ENCODE results near the gene SMPD4. TPM values are rescaled to one million over a fixed set of nuclear protein-coding genes. Genes with fewer than 3 reads are reported as not detected.
"Not testable (repeated sequence)": the region's sequence is repeated elsewhere in the genome, so short reads cannot be mapped to it uniquely, and the experiment has no call there.

SMPD4 gene, protein sequence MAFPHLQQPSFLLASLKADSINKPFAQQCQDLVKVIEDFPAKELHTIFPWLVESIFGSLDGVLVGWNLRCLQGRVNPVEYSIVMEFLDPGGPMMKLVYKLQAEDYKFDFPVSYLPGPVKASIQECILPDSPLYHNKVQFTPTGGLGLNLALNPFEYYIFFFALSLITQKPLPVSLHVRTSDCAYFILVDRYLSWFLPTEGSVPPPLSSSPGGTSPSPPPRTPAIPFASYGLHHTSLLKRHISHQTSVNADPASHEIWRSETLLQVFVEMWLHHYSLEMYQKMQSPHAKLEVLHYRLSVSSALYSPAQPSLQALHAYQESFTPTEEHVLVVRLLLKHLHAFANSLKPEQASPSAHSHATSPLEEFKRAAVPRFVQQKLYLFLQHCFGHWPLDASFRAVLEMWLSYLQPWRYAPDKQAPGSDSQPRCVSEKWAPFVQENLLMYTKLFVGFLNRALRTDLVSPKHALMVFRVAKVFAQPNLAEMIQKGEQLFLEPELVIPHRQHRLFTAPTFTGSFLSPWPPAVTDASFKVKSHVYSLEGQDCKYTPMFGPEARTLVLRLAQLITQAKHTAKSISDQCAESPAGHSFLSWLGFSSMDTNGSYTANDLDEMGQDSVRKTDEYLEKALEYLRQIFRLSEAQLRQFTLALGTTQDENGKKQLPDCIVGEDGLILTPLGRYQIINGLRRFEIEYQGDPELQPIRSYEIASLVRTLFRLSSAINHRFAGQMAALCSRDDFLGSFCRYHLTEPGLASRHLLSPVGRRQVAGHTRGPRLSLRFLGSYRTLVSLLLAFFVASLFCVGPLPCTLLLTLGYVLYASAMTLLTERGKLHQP
- 39.8 TPM for polyA plus RNA-seq (2012; ENCODE audit: low read depth, missing spikeins)

DNA sequence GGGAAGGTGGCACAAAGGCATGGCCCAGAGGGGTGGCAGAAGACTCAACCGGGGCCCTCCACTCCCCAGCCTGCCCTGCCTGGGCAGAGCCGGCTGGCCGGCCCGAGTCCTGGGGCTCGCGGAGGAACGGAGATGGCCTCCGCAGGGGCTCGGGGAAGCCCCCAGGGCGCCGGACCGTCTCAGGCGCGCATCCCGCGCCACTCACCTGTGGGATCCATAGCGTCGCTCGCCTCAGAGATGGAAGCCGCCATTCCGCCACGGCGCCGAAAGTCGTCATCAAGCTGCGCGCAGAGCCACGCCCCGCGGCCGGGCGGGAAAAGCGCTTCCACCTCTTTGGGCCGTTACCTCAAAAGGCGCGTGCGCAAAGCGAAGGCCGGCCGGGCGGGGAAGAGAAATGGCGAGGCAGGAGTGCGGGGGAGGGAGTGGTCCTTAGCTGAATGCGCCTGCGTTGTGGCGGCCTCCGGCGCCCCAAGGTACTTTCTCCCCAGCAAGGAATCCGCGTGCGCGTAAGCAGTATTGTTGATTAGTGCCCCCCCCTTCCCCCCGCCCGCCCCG lies at the start of gene SMPD4:
Gene SMPD4, minus strand, starts transcription at position 278 of the 555 bp plus-strand sequence. CDS start 5,010 bp downstream, outside the sequence.
- FAIRE-seq (peak; percentile 99), DNase-seq (ENCODE audit: insufficient read length, low spot score) (peak; percentile 83)
- no peak for TF ChIP-seq SPI1 (IDR thresholded peaks at IDR 0.05; ENCODE audit: low read depth, low read length)
- TF ChIP-seq POLR2A (IDR thresholded peaks at IDR 0.05; ENCODE audit: low read depth, low read length), result no peak; the same call in 1 of the 2 replicates
- TF ChIP-seq TAF1 (IDR thresholded peaks at IDR 0.05; ENCODE audit: low read depth, low read length), result peak; percentile 77
- no peak for TF ChIP-seq POLR2AphosphoS5 (IDR thresholded peaks at IDR 0.05; ENCODE audit: low read depth, low read length)
- TF ChIP-seq PAX5 (IDR thresholded peaks at IDR 0.05; ENCODE audit: insufficient read depth, low read length, severe bottlenecking), result peak; percentile 15
- TF ChIP-seq POU2F2 (IDR thresholded peaks at IDR 0.05; ENCODE audit: low read depth, low read length), result no peak

DNA sequence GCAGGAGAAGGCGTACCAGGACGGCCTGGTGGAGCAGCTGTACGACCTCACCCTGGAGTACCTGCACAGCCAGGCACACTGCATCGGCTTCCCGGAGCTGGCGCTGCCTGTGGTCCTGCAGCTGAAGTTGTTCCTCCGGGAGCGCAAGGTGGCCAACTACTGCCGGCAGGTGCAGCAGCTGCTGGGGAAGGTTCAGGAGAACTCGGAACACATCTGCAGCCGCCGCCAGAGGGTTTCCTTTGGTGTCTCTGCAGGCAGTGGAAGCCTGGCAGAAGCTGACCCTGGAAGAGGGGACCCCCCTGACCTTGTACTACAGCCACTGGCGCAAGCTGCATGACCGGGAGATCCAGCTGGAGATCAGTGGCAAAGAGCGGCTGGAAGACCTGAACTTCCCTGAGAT lies 49.5 kb upstream of the SMPD4 start:
- not testable (repeated sequence) for FAIRE-seq; DNase-seq (ENCODE audit: insufficient read length, low spot score)

DNA sequence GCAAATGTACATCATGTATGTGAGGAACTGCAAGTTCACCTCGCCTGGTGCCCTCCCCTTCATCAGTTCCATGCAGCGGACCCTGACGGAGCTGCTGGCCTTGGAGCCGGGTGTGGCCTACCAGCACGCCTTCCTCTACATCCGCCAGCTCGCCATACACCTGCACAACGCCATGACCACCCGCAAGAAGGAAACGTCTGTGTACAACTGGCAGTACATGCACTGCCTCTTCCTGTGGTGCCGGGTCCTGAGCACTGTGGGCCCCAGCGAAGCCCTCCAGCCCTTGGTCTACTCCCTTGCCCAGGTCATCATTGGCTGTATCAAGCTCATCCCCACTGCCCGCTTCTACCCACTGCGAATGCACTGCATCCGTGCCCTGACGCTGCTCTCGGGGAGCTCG lies 49.0 kb upstream of the SMPD4 start:
- not testable (repeated sequence) for FAIRE-seq

DNA sequence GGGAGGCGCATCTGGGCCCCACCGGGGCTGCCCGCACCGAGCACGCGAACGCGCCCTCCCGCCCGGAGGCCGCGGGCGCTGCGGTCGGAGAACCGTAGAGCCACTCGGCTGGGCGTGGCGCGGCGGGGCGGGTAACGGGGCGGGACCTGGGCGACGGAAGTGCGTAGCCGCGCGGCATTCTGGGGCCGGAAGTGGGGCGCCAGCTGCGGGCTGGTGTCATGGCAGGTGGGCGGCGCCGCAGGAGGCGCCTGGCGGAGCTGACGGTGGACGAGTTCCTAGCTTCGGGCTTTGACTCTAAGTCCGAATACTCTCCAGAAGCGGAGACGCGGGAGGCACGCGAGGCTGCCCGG lies 47.7 kb upstream of the SMPD4 start:
- FAIRE-seq; DNase-seq (ENCODE audit: insufficient read length, low spot score): not testable (repeated sequence)

More for the DNA sequence above, 49.0 kb upstream of the SMPD4 start:
- not testable (repeated sequence) for DNase-seq (ENCODE audit: insufficient read length, low spot score)

DNA sequence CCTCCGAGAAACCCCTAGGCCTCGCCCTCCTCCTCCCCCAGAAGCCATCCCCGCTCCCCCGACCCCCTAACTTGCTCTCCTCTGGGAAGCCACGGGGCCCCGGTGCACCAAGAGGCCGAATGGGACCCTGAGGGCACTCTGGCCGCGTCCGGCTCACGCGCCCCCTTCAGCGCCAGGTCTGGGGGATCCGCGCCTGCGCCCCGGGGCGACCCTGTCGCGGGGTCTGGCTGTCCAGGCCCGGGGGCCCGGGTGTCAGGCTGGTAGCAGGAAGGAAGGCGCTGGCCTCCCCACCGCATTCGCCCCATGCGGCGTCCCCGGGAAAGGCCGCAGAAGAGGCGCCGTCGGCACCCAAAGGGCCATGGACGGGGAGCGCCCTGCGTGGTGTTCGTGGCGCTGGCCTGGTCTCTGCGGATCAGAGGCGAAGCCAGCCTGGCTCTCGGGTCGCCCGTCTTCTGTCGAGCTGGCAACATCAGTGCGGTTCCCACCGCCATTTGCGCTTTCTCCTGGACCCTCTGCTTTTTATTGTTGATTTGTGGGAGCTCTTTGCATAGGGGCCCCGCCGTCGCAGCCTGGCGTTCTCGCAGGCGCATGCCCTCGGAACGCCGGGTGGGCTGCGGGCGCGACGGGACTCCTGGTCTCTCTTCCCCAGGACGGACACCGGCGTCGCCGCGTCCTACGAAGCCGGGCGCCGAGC lies 47.2 kb upstream of the SMPD4 start:
- FAIRE-seq; DNase-seq (ENCODE audit: insufficient read length, low spot score): not testable (repeated sequence)

DNA sequence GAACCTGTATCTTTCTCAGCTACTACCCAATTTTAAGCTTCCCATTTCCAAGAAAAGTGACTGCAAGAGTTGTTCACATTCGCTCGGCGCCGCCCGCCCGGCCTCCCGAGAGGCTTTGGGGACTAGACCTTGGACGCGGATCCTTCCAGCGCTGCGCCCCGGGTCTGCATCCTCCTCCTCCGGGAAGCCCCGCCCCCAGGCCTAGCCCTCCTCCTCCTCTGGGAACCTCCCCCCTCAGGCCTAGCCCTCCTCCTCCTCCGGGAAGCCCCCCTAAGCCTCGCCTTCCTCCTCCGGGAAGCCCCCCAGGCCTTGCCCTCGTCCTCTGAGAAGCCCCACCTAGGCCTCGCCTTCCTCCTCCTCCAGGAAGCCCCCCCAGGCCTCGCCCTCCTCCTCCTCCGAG lies 46.6 kb upstream of the SMPD4 start:
- not testable (repeated sequence) for FAIRE-seq; DNase-seq (ENCODE audit: insufficient read length, low spot score)

DNA sequence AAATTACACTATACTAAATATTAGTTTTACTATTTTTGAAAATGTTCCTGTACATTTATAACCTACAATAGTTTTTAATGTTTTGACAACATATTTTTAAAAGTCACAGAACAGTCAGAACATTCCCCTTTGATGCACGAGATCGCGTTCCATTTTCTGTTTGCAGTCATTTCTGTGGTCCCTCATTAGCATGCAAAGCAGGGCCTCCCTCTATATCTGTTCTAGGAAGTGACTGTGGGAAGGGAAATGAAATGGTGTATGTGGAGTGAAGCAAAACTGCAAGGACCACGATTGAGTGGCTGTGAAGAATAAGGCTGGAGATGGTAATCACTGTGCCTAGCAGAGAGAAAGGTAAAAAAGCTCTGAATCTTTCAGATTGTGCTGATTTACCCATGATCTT lies 41.1 kb upstream of the SMPD4 start:
- FAIRE-seq; DNase-seq (ENCODE audit: insufficient read length, low spot score): not testable (repeated sequence)

DNA sequence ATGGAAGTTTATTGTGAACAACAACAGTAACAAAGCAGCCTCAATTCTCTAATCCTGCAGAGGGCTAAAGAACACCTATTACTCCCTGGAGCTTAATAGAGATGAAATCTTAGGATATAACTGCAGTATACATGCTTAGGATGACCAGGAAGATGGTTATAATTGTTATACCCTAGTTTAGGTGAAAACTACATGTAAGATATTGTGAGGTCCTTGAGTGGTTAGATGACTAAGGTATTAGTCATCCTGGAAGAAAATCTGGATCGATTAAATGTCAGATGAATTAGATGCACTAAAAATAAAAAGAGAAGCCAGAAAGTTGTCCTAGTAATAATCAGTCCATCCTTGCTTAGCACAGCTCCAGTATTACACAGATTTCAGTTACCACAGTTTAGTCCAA lies 39.1 kb upstream of the SMPD4 start:
- DNase-seq (ENCODE audit: insufficient read length, low spot score), result not testable (repeated sequence)

DNA sequence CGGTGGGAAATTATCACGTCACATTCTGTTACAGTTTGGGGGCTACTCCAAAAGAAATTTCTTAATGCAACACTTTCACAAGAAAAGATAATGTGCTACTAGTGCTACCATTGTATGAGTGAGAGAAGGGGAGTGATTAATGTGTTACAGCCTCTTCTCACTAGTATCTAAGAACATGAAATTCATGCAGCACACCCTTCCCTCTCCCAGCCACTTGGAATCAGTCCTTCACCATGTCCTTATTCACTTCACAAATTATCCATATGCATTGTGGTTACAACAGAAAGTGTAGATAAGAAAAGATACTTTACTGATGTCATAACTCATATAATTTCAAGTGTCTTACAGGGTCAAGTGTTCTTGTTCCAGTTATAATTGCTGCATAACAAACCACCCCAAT lies 37.7 kb upstream of the SMPD4 start:
- DNase-seq (ENCODE audit: insufficient read length, low spot score); FAIRE-seq: not testable (repeated sequence)

More for the DNA sequence above, 39.1 kb upstream of the SMPD4 start:
- not testable (repeated sequence) for FAIRE-seq

DNA sequence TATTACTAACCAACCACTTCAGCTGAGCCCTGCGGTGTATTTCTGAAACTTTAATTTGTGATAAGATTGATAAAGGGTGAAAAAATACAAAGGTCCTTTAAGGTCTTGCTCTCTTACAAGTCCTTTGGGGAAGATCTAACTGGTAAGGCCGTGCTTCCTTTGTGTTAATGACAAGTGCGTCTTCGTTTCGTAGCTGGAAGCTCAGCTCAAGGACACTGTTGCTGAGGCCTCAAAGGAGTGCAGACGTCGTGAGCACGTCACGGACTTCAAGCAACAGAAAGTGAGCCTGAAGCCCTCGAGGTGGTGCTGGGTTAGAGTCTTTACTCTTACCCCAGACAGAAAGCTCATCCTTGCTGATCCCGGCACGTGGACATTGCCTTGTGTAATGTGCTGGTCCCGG lies 25.6 kb upstream of the SMPD4 start:
- DNase-seq (ENCODE audit: insufficient read length, low spot score); FAIRE-seq: not testable (repeated sequence)

DNA sequence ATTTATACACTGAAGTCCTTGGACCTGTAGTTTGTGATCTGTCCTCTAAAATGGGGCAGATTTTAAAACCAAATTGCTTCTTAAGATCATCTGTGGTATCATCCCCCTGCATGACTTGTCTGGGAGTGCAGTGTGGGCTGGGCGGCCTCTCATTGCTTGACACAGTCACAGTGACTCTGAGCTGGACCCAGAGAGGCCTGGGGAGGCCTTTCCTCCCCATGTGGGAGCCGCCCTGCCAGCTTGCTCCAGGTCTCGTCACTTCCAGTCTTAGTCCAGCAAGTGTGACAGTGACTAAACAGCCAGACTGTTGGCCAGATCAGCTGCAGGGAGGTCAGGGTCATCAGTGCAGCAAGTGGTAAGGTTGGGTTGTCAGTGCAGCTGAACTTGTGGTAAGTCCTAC lies 21.7 kb upstream of the SMPD4 start:
- DNase-seq (ENCODE audit: insufficient read length, low spot score); FAIRE-seq: not testable (repeated sequence)

DNA sequence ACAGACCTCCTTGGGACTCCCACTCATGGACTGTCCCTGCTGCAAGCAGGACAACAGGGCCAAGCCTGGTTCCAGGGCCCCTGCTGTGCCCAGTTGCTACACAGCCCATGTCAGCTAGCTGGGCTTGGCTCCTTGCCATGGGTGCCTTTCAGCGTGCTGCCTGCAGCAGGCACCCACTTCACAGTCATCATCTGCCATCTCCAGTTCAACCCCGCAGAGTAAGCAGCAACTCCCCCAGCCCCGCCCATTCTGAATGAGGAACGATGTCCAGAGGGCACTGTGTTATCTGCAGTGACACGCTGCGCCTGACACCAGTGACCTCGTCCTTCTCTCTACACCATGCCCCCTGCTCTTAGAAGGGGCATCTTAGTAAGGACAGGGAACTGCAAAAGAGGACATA lies 21.1 kb upstream of the SMPD4 start:
- DNase-seq (ENCODE audit: insufficient read length, low spot score), result not testable (repeated sequence)
- FAIRE-seq, result peak; percentile 28

DNA sequence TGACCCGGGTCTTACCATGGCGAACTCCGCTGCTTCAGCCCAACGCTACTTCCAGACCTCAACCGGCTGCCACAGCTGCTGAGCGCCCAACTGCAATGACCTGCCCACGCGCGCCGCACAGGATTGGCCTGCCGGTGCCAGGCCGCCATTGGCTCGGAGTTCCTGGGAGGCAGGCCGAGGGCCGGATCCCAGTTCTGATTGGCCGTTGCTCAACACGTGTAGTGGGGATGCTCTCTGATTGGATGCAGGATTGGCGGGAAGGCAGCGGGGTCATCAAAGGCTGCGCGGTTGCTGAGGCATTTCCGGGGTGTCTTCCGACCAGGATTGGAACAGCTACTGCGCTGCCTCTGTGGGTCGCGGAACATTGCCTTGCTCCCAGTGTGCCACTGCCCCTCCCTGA lies 16.9 kb upstream of the SMPD4 start, which contains the start of gene TUBA3E:
Gene TUBA3E, minus strand, starts transcription at position 97 of the 400 bp plus-strand sequence. Its CDS starts 79 bp downstream, at position 18.
- TF ChIP-seq SPI1 (IDR thresholded peaks at IDR 0.05; ENCODE audit: low read depth, low read length) (no peak), POLR2A (IDR thresholded peaks at IDR 0.05; ENCODE audit: low read depth, low read length) (no peak), TAF1 (IDR thresholded peaks at IDR 0.05; ENCODE audit: low read depth, low read length) (no peak), PAX5 (IDR thresholded peaks at IDR 0.05; ENCODE audit: insufficient read depth, low read length, severe bottlenecking) (no peak), POLR2AphosphoS5 (IDR thresholded peaks at IDR 0.05; ENCODE audit: low read depth, low read length) (no peak), POU2F2 (IDR thresholded peaks at IDR 0.05; ENCODE audit: low read depth, low read length) (no peak)
- no peak for DNase-seq (ENCODE audit: insufficient read length, low spot score)
- no peak for FAIRE-seq

DNA sequence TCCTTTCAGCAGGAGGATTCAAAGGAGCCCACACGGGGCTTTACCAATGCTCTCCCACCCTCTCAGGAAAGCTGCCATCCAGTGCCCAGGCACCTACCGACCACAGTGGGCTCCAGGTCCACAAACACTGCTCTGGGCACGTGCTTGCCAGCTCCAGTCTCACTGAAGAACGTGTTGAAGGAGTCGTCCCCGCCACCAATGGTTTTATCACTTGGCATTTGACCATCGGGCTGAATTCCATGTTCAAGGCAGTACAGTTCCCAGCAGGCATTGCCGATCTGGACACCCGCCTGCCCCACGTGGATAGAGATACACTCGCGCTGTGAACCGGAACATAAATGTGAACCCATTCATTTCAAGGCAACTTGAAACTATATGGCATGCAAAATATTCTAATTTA lies 14.7 kb upstream of the SMPD4 start:
- DNase-seq (ENCODE audit: insufficient read length, low spot score); FAIRE-seq: not testable (repeated sequence)

DNA sequence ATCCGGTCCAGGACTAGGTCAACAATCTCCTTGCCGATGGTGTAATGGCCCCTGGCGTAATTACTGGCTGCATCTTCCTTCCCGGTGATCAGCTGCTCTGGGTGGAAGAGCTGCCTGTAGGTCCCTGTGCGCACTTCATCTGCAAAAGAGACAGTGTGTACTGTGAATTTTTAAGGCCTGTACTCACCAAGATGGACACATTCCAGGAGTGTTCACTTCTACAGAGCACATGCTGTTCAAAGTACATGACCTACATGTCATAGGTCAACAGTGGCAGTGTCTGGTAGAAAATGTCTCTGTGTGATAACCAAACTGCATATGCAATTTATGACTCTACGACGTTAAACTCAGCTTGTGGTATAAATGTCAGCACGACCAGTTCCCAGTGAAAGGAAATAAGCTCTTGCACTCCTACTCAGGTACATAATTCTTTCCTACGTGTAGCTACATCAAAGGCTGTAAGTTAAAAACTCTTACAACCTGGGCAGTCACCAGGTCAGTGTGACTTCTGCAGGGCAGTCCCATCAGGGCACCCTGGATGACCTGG lies 13.8 kb upstream of the SMPD4 start:
- FAIRE-seq, result peak; percentile 13
- DNase-seq (ENCODE audit: insufficient read length, low spot score), result not testable (repeated sequence)

DNA sequence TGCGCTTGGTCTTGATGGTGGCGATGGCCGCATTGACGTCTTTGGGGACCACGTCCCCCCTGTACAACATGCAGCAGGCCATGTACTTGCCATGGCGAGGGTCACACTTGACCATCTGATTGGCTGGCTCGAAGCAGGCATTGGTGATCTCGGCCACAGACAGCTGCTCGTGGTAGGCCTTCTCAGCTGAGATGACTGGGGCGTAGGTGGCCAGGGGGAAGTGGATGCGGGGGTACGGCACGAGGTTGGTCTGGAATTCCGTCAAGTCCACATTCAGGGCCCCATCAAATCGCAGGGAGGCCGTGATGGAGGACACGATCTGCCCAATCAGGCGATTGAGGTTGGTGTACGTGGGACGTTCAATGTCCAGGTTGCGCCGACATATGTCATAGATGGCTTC lies 12.4 kb upstream of the SMPD4 start:
- not testable (repeated sequence) for FAIRE-seq; DNase-seq (ENCODE audit: insufficient read length, low spot score)

DNA sequence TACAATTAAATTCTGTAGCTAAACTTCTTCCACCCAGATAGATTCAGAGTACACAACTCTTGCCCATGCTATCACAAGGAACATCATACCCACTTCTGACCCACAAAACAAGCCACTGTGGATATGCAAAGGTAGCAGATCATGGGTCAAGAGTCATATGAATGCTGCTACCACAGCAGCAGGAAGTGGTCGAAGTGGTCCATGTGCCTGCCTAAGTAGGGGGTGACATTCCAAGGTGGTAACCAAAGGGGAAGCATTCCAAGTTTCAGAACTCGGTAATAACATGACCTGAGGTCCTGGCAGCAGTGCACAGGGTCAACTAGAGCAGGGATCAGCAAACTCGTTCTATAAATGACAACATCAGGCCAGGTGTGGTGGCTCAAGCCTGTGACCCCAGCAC lies 11.0 kb upstream of the SMPD4 start:
- FAIRE-seq, result peak; percentile 41
- not testable (repeated sequence) for DNase-seq (ENCODE audit: insufficient read length, low spot score)

Measured in GM12891 (cell line).